Mucosa of rectum (tissue), 2 donors: ENCODE results near the gene ERBIN.

Source experiments
- H3K27ac ChIP-seq, 2 donors: one replicate each; pipeline ENCODE4 v1.7.0; 2013; ENCODE audit warnings: inconsistent platforms in 2 of 2, low read depth in 2 of 2, low read length in 2 of 2
- H3K27me3 ChIP-seq, 2 donors: one replicate each; pipeline ENCODE4 v1.7.0; 2013; ENCODE audit warnings: low read length in 2 of 2; ENCODE audit not compliant: control insufficient read depth in 2 of 2, insufficient read depth in 2 of 2
- H3K36me3 ChIP-seq, 2 donors: one replicate each; pipeline ENCODE4 v1.7.0; 2013; ENCODE audit warnings: low read length in 2 of 2; ENCODE audit not compliant: control insufficient read depth in 2 of 2, insufficient read depth in 2 of 2
- H3K4me1 ChIP-seq, 2 donors: one replicate each; pipeline ENCODE4 v1.7.0; 2013; ENCODE audit warnings: low read length in 2 of 2, mild to moderate bottlenecking in 1 of 2; ENCODE audit not compliant: control insufficient read depth in 2 of 2, insufficient read depth in 2 of 2
- H3K4me3 ChIP-seq, 2 donors: one replicate each; pipeline ENCODE4 v1.7.0; 2013; ENCODE audit warnings: low read length in 2 of 2
- H3K9ac ChIP-seq, 2 donors: one replicate each; pipeline ENCODE4 v1.7.0; 2013; ENCODE audit warnings: low read length in 2 of 2, low read depth in 1 of 2, mild to moderate bottlenecking in 1 of 2
- H3K9me3 ChIP-seq, 2 donors: one replicate each; pipeline ENCODE4 v1.7.0; 2013; ENCODE audit warnings: low read length in 2 of 2; ENCODE audit not compliant: control insufficient read depth in 2 of 2
- donor health status: healthy.
- donor health status: Normal muscosa, but diverticular disease.

The ERBIN gene

GRCh38 chr5:65916066-65916465 is 10.3 kb upstream of the ERBIN start:
- Histone ChIP-seq H3K36me3 (no peaks in the 10 kb centered on the region), H3K9me3 (no peaks in the 10 kb centered on the region), H3K27ac (peak overlapping the region; percentile 25 to 46)

GRCh38 chr5:65916636-65917035 is 9.7 kb upstream of the ERBIN start:
- Histone ChIP-seq H3K9me3 (no peaks in the 10 kb centered on the region), H3K4me1 (peaks cover 0 to 8% of the 10 kb centered on the region in 2 donors), H3K27me3 (peaks cover 0 to 5% of the 10 kb centered on the region in 2 donors), H3K27ac (peak overlapping the region; percentile 25 to 46), H3K36me3 (no peaks in the 10 kb centered on the region), H3K9ac (no peak overlapping the region), H3K4me3 (no peak overlapping the region)

More at GRCh38 chr5:65916066-65916465, 10.3 kb upstream of the ERBIN start:
- peaks cover 0 to 5% of the 10 kb centered on the region in 2 donors for H3K27me3 ChIP-seq
- no peak overlapping the region for H3K9ac ChIP-seq
- no peak overlapping the region for H3K4me3 ChIP-seq
- H3K4me1 ChIP-seq = peaks cover 0 to 8% of the 10 kb centered on the region in 2 donors

GRCh38 chr5:65919773-65920172 is 6.6 kb upstream of the ERBIN start:
- no peak overlapping the region for H3K4me3 ChIP-seq
- H3K36me3 ChIP-seq = no peaks in the 10 kb centered on the region
- H3K9ac ChIP-seq = no peak overlapping the region
- H3K27me3 ChIP-seq = peaks cover 0 to 5% of the 10 kb centered on the region in 2 donors
- H3K27ac ChIP-seq = no peak overlapping the region
- H3K4me1 ChIP-seq = peaks cover 3 to 14% of the 10 kb centered on the region in 2 donors
- no peaks in the 10 kb centered on the region for H3K9me3 ChIP-seq

GRCh38 chr5:65923339-65923738 is 3.0 kb upstream of the ERBIN start:
- Histone ChIP-seq H3K4me1 (peaks cover 3 to 7% of the 10 kb centered on the region in 2 donors), H3K9me3 (no peaks in the 10 kb centered on the region), H3K4me3 (no peak overlapping the region), H3K9ac (no peak overlapping the region), H3K27me3 (peaks cover 0 to 5% of the 10 kb centered on the region in 2 donors), H3K36me3 (no peaks in the 10 kb centered on the region), H3K27ac (no peak overlapping the region)

GRCh38 chr5:65924366-65925043 is 1.9 kb upstream of the ERBIN start:
- Histone ChIP-seq H3K4me1 (peaks cover 3 to 11% of the 10 kb centered on the region in 2 donors), H3K9me3 (no peaks in the 10 kb centered on the region), H3K27ac (peak overlapping the region; percentile 95 to 99), H3K9ac (peak overlapping the region; percentile 79 to 81), H3K36me3 (no peaks in the 10 kb centered on the region), H3K27me3 (peaks cover 0 to 5% of the 10 kb centered on the region in 2 donors), H3K4me3 (peak overlapping the region; percentile 57 to 76)

- Histone ChIP-seq H3K4me3 (peak overlapping the region; percentile 57 to 76), H3K9me3 (no peaks in the 10 kb centered on the region), H3K27ac (peak overlapping the region; percentile 95 to 99), H3K36me3 (no peaks in the 10 kb centered on the region), H3K9ac (peak overlapping the region; percentile 79 to 81), H3K27me3 (peaks cover 0 to 4% of the 10 kb centered on the region in 2 donors), H3K4me1 (peaks cover 7 to 11% of the 10 kb centered on the region in 2 donors)
Observed at GRCh38 chr5:65925044-65925600, 1.3 kb upstream of the ERBIN start.

- Histone ChIP-seq H3K36me3 (no peaks in the 10 kb centered on the region), H3K9ac (peak overlapping the region; percentile 95 to 100), H3K4me1 (peaks cover 7 to 11% of the 10 kb centered on the region in 2 donors), H3K27ac (peak overlapping the region; percentile 99 to 100), H3K27me3 (no peaks in the 10 kb centered on the region), H3K9me3 (no peaks in the 10 kb centered on the region), H3K4me3 (peak overlapping the region; percentile 91 to 92)
Observed at GRCh38 chr5:65925601-65926275, 637 bp upstream of the ERBIN start.

- Histone ChIP-seq H3K27ac (peak overlapping the region; percentile 99 to 100), H3K4me3 (peak overlapping the region; percentile 91 to 92), H3K27me3 (no peaks in the 10 kb centered on the region), H3K9me3 (no peaks in the 10 kb centered on the region), H3K9ac (peak overlapping the region; percentile 95 to 100), H3K36me3 (no peaks in the 10 kb centered on the region), H3K4me1 (peaks cover 7 to 11% of the 10 kb centered on the region in 2 donors)
Observed at GRCh38 chr5:65926893-65927292, 518 bp downstream of the ERBIN start.

- H3K27me3 ChIP-seq = no peaks in the 10 kb centered on the region
- no peaks in the 10 kb centered on the region for H3K9me3 ChIP-seq
- peak overlapping the region; percentile 91 to 92 for H3K4me3 ChIP-seq
- peaks cover 3 to 11% of the 10 kb centered on the region in 2 donors for H3K4me1 ChIP-seq
- H3K36me3 ChIP-seq = no peaks in the 10 kb centered on the region
- peak overlapping the region; percentile 95 to 100 for H3K9ac ChIP-seq
- peak overlapping the region; percentile 99 to 100 for H3K27ac ChIP-seq
Observed at GRCh38 chr5:65927503-65928321, 1.3 kb downstream of the ERBIN start.
